Measurements from ENCODE around the gene MECP2.
A peak's percentile ranks its signal among the peaks of the same experiment; 100 is the strongest.

Gene MECP2

DNA sequence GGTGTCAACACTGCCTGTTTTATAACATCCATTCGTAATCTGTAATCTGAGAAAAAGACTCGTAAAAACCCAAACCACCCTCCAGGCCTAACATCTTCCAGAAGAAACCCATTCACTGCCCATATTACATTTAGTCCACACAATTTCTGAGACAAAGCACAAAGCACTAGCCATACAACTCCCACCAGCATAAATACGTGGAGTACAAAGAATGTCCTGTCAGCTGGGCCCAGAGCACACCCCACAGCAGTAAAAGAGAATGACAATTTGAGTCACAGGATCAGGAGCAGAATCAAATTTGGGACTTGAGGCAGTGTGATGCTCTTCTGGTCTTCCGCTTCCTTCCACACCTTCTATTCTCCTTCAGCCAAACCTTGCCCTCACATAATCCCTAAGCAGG lies 6.8 kb downstream of the MECP2 start:
- H3K27me3 ChIP-seq: no peaks in the 10 kb centered on the region
- H3K36me3 ChIP-seq: peaks cover 14% of the 10 kb centered on the region
- TF ChIP-seq, protein P1, sequence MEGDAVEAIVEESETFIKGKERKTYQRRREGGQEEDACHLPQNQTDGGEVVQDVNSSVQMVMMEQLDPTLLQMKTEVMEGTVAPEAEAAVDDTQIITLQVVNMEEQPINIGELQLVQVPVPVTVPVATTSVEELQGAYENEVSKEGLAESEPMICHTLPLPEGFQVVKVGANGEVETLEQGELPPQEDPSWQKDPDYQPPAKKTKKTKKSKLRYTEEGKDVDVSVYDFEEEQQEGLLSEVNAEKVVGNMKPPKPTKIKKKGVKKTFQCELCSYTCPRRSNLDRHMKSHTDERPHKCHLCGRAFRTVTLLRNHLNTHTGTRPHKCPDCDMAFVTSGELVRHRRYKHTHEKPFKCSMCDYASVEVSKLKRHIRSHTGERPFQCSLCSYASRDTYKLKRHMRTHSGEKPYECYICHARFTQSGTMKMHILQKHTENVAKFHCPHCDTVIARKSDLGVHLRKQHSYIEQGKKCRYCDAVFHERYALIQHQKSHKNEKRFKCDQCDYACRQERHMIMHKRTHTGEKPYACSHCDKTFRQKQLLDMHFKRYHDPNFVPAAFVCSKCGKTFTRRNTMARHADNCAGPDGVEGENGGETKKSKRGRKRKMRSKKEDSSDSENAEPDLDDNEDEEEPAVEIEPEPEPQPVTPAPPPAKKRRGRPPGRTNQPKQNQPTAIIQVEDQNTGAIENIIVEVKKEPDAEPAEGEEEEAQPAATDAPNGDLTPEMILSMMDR (IDR thresholded peaks at IDR 0.05): no peak
- peaks cover 23 to 24% of the 10 kb centered on the region in 2 experiments for H3K4me1 ChIP-seq (ENCODE audit: control insufficient read depth in 1 of 2, insufficient read depth in 1 of 2, low read depth in 1 of 2, low read length in 1 of 2)
- peak overlapping the region; percentile 31 for H3K27ac ChIP-seq
- no peaks in the 10 kb centered on the region for H3K9me3 ChIP-seq
- H3K4me3 ChIP-seq (ENCODE audit: low read depth in 1 of 2, low read length in 1 of 2): no peak overlapping the region

DNA sequence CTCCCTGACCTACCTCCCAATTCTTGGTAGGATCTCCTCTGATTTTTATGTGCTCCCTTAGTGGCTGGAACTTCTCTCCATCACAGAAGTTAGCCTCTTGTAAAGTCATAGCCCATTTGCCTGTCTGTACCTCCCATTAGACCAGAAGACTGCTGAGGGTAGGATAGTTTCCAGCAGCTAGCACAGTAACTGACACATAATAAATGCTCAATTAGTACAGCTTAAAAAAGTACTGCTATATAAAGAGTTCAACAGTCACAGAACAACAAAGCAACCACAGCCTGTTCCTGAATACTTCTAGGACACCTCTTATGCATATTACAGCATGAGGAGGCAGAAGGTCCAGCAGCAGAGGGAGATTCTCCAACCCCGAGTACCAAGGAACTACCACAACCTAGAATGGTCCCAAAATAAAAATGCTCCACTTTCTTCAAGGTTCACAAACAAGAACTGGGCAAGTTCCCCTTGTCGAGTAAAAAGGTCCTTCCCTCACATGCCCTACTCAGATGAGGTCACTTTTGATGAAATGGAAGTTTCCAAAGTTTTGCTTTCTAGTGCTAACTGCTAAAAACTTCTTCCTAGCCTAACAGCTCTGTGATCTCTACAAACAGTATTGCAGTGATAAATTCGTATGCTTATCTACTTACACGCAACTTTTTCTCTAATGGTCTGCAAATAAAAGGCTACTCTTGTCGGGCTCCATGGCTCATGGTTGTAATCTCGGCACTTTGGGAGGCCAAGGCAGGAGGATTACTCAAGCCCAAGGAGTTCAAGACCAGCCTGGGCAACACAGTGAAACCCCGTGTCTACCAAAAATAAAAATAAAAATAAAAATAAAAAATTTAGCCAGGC lies 12.8 kb downstream of the MECP2 start:
- no peak overlapping the region for H3K4me3 ChIP-seq (ENCODE audit: low read depth in 1 of 2, low read length in 1 of 2)
- no peaks in the 10 kb centered on the region for H3K9me3 ChIP-seq
- TF ChIP-seq, protein P1 (IDR thresholded peaks at IDR 0.05): no peak
- no peaks in the 10 kb centered on the region for H3K27me3 ChIP-seq
- peaks cover 16 to 24% of the 10 kb centered on the region in 2 experiments for H3K4me1 ChIP-seq (ENCODE audit: control insufficient read depth in 1 of 2, insufficient read depth in 1 of 2, low read depth in 1 of 2, low read length in 1 of 2)
- peak overlapping the region; percentile 76 for H3K27ac ChIP-seq
- H3K36me3 ChIP-seq: peaks cover 5% of the 10 kb centered on the region

DNA sequence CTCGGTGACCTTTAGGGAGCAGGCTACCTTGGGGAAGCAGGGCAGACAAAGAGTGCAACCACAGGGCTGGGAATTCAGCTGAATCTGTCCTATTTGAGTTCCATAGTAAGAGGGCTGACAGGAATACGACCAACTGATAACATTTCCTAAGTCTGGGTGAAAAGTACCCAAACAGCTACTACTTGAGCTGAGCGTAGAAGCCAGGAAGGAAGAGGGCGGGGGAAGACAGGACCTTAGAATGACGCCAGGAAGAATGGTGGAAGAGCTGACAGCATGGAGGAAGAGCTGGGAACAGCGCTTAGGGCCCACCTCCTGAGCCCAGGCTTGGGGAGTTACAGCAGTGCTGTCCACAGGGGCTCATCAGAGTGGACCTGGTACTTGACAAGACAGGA lies 14.4 kb downstream of the MECP2 start:
- no peaks in the 10 kb centered on the region for H3K27me3 ChIP-seq
- no peaks in the 10 kb centered on the region for H3K9me3 ChIP-seq
- peaks cover 16 to 24% of the 10 kb centered on the region in 2 experiments for H3K4me1 ChIP-seq (ENCODE audit: control insufficient read depth in 1 of 2, insufficient read depth in 1 of 2, low read depth in 1 of 2, low read length in 1 of 2)
- H3K36me3 ChIP-seq: no peaks in the 10 kb centered on the region
- TF ChIP-seq, protein P1 (IDR thresholded peaks at IDR 0.05): no peak
- peak overlapping the region; percentile 65 for H3K27ac ChIP-seq
- H3K4me3 ChIP-seq (ENCODE audit: low read depth in 1 of 2, low read length in 1 of 2): no peak overlapping the region

DNA sequence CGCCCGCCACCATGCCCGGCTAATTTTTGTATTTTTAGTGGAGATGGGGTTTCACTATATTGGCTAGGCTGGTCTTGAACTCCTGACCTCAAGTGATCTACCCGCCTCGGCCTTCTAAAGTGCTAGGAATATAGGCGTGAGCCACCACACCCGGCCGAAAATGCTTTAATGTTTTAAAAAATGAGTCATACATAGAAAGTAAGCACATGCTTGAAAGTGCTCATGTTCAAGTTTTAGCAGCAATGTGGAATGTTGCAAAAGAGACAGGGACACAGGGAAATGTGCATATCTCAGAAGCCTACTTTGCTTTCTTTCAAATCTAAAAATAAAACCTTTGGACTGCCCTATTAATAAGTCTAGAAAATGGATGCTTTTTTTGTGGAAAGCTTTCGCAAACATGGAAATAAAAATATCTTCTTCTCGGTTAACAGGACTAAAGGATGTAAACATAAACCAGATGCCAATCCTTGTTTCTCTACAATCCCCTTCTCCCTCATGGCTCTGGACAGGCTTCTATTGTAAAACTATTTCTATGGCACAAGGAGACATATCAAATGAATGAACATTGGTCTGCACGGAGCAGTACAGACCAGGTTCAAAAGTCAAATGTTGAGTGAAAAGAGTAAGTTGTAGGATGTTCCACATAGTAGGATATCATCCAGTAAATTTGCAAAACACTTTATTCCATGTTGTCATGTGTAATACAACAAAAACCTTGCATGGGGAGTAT lies 15.0 kb downstream of the MECP2 start:
- Histone ChIP-seq H3K27me3 (no peaks in the 10 kb centered on the region), H3K36me3 (no peaks in the 10 kb centered on the region), H3K27ac (peak overlapping the region; percentile 65), H3K4me1 (ENCODE audit: control insufficient read depth in 1 of 2, insufficient read depth in 1 of 2, low read depth in 1 of 2, low read length in 1 of 2) (peaks cover 16 to 29% of the 10 kb centered on the region in 2 experiments), H3K9me3 (no peaks in the 10 kb centered on the region), H3K4me3 (ENCODE audit: low read depth in 1 of 2, low read length in 1 of 2) (no peak overlapping the region)
- TF ChIP-seq, protein P1 (IDR thresholded peaks at IDR 0.05): no peak

DNA sequence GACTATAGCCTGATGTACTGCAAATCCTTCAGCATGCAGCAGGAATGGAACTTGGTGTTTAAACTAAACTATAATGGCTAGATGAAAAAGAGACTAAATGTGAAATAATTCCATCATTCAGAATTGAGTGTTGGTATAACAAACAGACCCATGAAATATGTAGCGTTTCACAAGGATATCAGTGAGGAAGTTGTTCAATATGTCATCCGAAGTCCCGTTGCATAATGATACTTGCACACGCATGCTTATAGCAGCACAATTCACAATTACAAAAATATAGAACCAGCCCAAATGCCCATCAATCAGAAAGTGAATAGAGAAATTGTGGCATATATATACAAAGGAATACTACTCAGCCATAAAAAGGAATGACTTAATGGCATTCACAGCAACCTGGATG lies 20.4 kb downstream of the MECP2 start:
- no peaks in the 10 kb centered on the region for H3K9me3 ChIP-seq
- peak overlapping the region; percentile 83 for H3K27ac ChIP-seq
- TF ChIP-seq, protein P1 (IDR thresholded peaks at IDR 0.05): no peak
- H3K36me3 ChIP-seq: no peaks in the 10 kb centered on the region
- no peaks in the 10 kb centered on the region for H3K27me3 ChIP-seq
- peaks cover 36 to 43% of the 10 kb centered on the region in 2 experiments for H3K4me1 ChIP-seq (ENCODE audit: control insufficient read depth in 1 of 2, insufficient read depth in 1 of 2, low read depth in 1 of 2, low read length in 1 of 2)
- H3K4me3 ChIP-seq (ENCODE audit: low read depth in 1 of 2, low read length in 1 of 2): no peak overlapping the region
